ENCODE data around the gene ROMO1.
A peak's percentile ranks its signal among the peaks of the same experiment; 100 is the strongest.

ROMO1 gene

DNA sequence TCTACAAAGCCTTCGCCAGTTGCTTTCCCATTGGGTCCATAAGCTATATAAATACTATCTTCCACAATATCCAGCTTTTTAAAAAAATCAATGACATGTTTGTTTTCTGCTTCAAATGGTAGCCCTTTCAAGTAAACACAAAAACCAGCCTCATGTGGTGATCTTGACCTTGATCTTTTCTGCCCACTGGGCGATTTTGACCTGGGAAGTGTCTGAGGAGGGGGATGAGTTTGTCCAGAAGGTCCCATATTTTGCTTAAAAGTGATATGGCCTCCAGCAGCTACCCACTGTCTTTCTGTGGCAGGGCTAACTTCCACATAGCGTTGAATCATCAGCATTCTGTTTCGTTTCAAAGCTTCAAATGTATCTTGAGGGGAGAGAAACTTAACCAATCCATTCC, 45.3 kb upstream of the ROMO1 start:
- CTCF ChIA-PET = interaction anchor here (1.7 to 2.4 kb wide), 2 partner anchors 10 to 142 kb away, joined by 3 to 6 read pairs; partner anchors contain the start of genes CPNE1 and RBM12
- TF ChIP-seq, protein P1, sequence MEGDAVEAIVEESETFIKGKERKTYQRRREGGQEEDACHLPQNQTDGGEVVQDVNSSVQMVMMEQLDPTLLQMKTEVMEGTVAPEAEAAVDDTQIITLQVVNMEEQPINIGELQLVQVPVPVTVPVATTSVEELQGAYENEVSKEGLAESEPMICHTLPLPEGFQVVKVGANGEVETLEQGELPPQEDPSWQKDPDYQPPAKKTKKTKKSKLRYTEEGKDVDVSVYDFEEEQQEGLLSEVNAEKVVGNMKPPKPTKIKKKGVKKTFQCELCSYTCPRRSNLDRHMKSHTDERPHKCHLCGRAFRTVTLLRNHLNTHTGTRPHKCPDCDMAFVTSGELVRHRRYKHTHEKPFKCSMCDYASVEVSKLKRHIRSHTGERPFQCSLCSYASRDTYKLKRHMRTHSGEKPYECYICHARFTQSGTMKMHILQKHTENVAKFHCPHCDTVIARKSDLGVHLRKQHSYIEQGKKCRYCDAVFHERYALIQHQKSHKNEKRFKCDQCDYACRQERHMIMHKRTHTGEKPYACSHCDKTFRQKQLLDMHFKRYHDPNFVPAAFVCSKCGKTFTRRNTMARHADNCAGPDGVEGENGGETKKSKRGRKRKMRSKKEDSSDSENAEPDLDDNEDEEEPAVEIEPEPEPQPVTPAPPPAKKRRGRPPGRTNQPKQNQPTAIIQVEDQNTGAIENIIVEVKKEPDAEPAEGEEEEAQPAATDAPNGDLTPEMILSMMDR (IDR thresholded peaks at IDR 0.05; ENCODE audit: insufficient read depth, low read length, missing control alignments) = no peak
- no peak for DNase-seq (ENCODE audit: low read depth, low spot score)
- H3K4me3 ChIP-seq (ENCODE audit: low read depth, low read length) = no peak overlapping the region
- POLR2A ChIA-PET = no interaction called here

- no peak overlapping the region for H3K4me3 ChIP-seq (ENCODE audit: low read depth, low read length)
- no peak for DNase-seq (ENCODE audit: low read depth, low spot score)
- ChIA-PET POLR2A (no interaction called here), CTCF (interaction anchor here (1.7 to 2.4 kb wide), 2 partner anchors 10 to 142 kb away, joined by 3 to 6 read pairs; partner anchors contain the start of genes CPNE1 and RBM12)
- TF ChIP-seq, protein P1 (IDR thresholded peaks at IDR 0.05; ENCODE audit: insufficient read depth, low read length, missing control alignments) = no peak
Measured at GRCh38 chr20:35654415-35654814, 44.8 kb upstream of the ROMO1 start.

DNA sequence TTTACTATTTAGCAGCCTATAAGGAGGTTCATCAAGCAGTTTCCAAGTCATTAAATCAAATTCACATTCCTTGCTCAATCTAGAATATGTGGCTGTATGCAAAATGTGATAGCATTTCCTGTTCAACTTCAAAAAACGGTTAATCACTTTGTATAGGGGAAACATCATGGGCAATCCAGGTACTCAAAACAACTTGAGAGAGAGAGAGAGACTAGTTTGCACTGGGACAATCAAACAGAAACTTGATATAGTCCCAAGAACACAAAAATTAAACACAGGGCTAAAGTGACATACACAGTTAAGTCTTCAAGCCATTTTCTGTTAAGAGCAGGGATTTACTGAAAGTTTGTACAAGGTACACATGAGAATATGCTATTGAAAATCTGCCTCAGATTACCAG, 41.9 kb upstream of the ROMO1 start:
- ChIA-PET CTCF (no interaction called here), POLR2A (no interaction called here)
- TF ChIP-seq, protein P1 (IDR thresholded peaks at IDR 0.05; ENCODE audit: insufficient read depth, low read length, missing control alignments) = no peak
- DNase-seq (ENCODE audit: low read depth, low spot score) = no peak
- H3K4me3 ChIP-seq (ENCODE audit: low read depth, low read length) = no peak overlapping the region

GRCh38 chr20:35660122-35660937, 38.9 kb upstream of the ROMO1 start:
- ChIA-PET CTCF (interaction anchor here (1.2 kb wide), 2 partner anchors 196 to 332 kb away, joined by 3 to 4 read pairs; no protein-coding TSS in a partner anchor), POLR2A (no interaction called here)
- no peak for DNase-seq (ENCODE audit: low read depth, low spot score)
- H3K4me3 ChIP-seq (ENCODE audit: low read depth, low read length) = no peak overlapping the region
- TF ChIP-seq, protein P1 (IDR thresholded peaks at IDR 0.05; ENCODE audit: insufficient read depth, low read length, missing control alignments) = no peak

GRCh38 chr20:35661053-35661452, 38.2 kb upstream of the ROMO1 start:
- CTCF ChIA-PET = interaction anchor here (1.2 kb wide), 2 partner anchors 197 to 331 kb away, joined by 3 to 4 read pairs; no protein-coding TSS in a partner anchor
- POLR2A ChIA-PET = no interaction called here
- H3K4me3 ChIP-seq (ENCODE audit: low read depth, low read length) = no peak overlapping the region
- TF ChIP-seq, protein P1 (IDR thresholded peaks at IDR 0.05; ENCODE audit: insufficient read depth, low read length, missing control alignments) = no peak
- no peak for DNase-seq (ENCODE audit: low read depth, low spot score)

- H3K4me3 ChIP-seq (ENCODE audit: low read depth, low read length) = peak overlapping the region; percentile 99
- TF ChIP-seq, protein P1 (IDR thresholded peaks at IDR 0.05; ENCODE audit: insufficient read depth, low read length, missing control alignments) = no peak
- ChIA-PET CTCF (interaction anchor here (1.2 kb wide), 1 partner anchor 198 kb away, joined by 3 read pairs; no protein-coding TSS in a partner anchor), POLR2A (no interaction called here)
- DNase-seq (ENCODE audit: low read depth, low spot score) = no peak
Measured at GRCh38 chr20:35661908-35662307, 37.3 kb upstream of the ROMO1 start.

Data from AG04449 (cell line).